DOHH2 (cell line): Measurements from ENCODE around the gene ANGPT4.

ENCODE experiments used
- H3F3A ChIP-seq: fragments of 200-600 bp; sonication (generic), shearing (Covaris generic); 2 replicates; pipeline ENCODE4 v1.6.0; 2016; ENCODE audit warnings: antibody characterized with exemption, mild to moderate bottlenecking; ENCODE audit not compliant: control insufficient read depth, insufficient read depth
- H3K27ac ChIP-seq: fragments of 200-600 bp; sonication (generic); 2 replicates; pipeline ENCODE4 v1.5.1; 2014; ENCODE audit warnings: low read depth, mild to moderate bottlenecking, low read length, moderate library complexity
- H3K27me3 ChIP-seq: fragments of 200-600 bp; sonication (generic); 2 replicates; pipeline ENCODE4 v1.6.1; 2014; ENCODE audit warnings: mild to moderate bottlenecking, low read length, mixed read lengths; ENCODE audit not compliant: control insufficient read depth
- H3K36me3 ChIP-seq: fragments of 200-600 bp; sonication (generic); 2 replicates; pipeline ENCODE4 v1.6.1; 2014; ENCODE audit warnings: mild to moderate bottlenecking, low read length, moderate library complexity, mixed read lengths; ENCODE audit not compliant: control insufficient read depth
- H3K4me1 ChIP-seq: fragments of 200-600 bp; sonication (generic); 2 replicates; pipeline ENCODE4 v1.6.1; 2014; ENCODE audit warnings: mild to moderate bottlenecking, low read length, mixed read lengths; ENCODE audit not compliant: control insufficient read depth
- H3K4me2 ChIP-seq: fragments of 200-600 bp; sonication (generic); 2 replicates; pipeline ENCODE4 v1.6.0; 2014; ENCODE audit warnings: mild to moderate bottlenecking, low read length, moderate library complexity
- H3K4me3 ChIP-seq: fragments of 200-600 bp; sonication (generic); 2 replicates; pipeline ENCODE4 v1.5.1; 2014; ENCODE audit warnings: mild to moderate bottlenecking, low read length, mixed read lengths
- H3K79me2 ChIP-seq: fragments of 200-600 bp; sonication (generic); 2 replicates; pipeline ENCODE4 v1.6.1; 2014; ENCODE audit warnings: mild to moderate bottlenecking, low read length, mixed read lengths; ENCODE audit not compliant: control insufficient read depth
- H3K9me2 ChIP-seq: fragments of 200-600 bp; sonication (generic); replicated peaks from 2 replicates; pipeline ENCODE4 v1.6.1; 2014; ENCODE audit warnings: mild to moderate bottlenecking, low read length, mixed read lengths; ENCODE audit not compliant: control insufficient read depth
- H3K9me3 ChIP-seq: fragments of 200-600 bp; sonication (generic); 2 replicates; pipeline ENCODE4 v1.6.1; 2014; ENCODE audit warnings: antibody characterized with exemption, low read length, mixed read lengths; ENCODE audit not compliant: control insufficient read depth, insufficient read depth
- H4K20me1 ChIP-seq: fragments of 200-600 bp; sonication (generic); 2 replicates; pipeline ENCODE4 v1.6.0; 2014; ENCODE audit warnings: low read depth, mild to moderate bottlenecking, antibody characterized with exemption, low read length, moderate library complexity; ENCODE audit not compliant: control insufficient read depth, insufficient read depth
- EZH2phosphoT487 ChIP-seq: fragments of 200-600 bp; sonication (generic); IDR thresholded peaks from 2 replicates; pipeline ENCODE4 v1.6.1; 2017; ENCODE audit warnings: borderline replicate concordance, mild to moderate bottlenecking, antibody characterized with exemption, low read length, moderate library complexity, mixed read lengths
- TF ChIP-seq, protein P1 (sequence below): fragments of 200-600 bp; sonication (generic); IDR thresholded peaks from one replicate; pipeline ENCODE4 v1.5.1; 2014; ENCODE audit warnings: antibody characterized with exemption, mild to moderate bottlenecking, low read depth, low read length; ENCODE audit not compliant: poor library complexity, severe bottlenecking

Gene ANGPT4

DNA sequence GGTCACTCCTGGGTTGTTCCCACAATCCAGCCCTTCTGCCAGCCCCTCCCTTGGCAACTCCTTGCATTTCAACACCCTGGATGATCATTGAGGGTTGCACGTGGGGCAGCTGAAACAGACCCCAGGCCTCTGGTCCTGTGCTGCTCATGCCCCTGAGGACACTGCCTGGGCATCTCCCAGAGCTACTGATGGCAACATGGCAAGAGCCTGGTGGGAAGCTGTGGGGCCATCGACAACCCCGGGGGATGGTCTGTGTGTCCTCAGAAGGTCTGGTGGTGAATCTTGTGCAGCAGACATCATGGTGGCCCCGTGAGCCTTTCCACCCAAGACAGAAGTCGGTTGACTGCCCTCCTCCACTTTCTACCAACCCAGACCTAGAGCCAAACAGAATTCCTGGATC lies 4.9 kb upstream of the ANGPT4 start:
- Histone ChIP-seq H3K9me3 (no peaks in the 10 kb centered on the region), H3K79me2 (no peaks in the 10 kb centered on the region), H4K20me1 (no peaks in the 10 kb centered on the region), H3K4me2 (no peak overlapping the region), H3K9me2 (no peaks in the 10 kb centered on the region), H3K4me1 (no peaks in the 10 kb centered on the region), H3K36me3 (no peaks in the 10 kb centered on the region), H3K27ac (no peak overlapping the region), H3K4me3 (no peak overlapping the region), H3K27me3 (no peaks in the 10 kb centered on the region), H3F3A (no peaks in the 10 kb centered on the region)
- TF ChIP-seq EZH2phosphoT487: no peak
- TF ChIP-seq, protein P1, sequence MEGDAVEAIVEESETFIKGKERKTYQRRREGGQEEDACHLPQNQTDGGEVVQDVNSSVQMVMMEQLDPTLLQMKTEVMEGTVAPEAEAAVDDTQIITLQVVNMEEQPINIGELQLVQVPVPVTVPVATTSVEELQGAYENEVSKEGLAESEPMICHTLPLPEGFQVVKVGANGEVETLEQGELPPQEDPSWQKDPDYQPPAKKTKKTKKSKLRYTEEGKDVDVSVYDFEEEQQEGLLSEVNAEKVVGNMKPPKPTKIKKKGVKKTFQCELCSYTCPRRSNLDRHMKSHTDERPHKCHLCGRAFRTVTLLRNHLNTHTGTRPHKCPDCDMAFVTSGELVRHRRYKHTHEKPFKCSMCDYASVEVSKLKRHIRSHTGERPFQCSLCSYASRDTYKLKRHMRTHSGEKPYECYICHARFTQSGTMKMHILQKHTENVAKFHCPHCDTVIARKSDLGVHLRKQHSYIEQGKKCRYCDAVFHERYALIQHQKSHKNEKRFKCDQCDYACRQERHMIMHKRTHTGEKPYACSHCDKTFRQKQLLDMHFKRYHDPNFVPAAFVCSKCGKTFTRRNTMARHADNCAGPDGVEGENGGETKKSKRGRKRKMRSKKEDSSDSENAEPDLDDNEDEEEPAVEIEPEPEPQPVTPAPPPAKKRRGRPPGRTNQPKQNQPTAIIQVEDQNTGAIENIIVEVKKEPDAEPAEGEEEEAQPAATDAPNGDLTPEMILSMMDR: no peak

DNA sequence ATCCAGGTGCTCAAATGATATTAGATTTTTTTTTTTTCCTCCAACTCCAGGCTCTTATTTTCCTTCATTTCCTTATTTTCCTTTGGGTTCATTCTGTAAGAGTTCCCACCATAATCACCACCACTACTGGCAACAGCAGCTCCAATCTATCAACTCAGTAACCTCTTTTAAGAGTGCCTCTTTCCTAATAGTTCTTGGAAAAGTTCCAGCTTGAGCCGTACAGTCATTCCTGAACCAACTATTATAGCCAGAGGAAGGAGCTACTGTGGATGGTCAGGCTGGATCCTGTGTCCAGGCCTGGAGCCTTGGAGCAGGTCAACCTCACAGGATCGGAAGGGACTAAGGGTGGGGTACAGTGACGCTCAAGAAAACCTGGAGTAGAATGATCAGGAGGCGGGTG lies 4.2 kb upstream of the ANGPT4 start:
- Histone ChIP-seq H3K36me3 (no peaks in the 10 kb centered on the region), H3K9me3 (no peaks in the 10 kb centered on the region), H4K20me1 (no peaks in the 10 kb centered on the region), H3K79me2 (no peaks in the 10 kb centered on the region), H3F3A (no peaks in the 10 kb centered on the region), H3K27me3 (no peaks in the 10 kb centered on the region), H3K4me2 (no peak overlapping the region), H3K27ac (no peak overlapping the region), H3K4me3 (no peak overlapping the region), H3K4me1 (no peaks in the 10 kb centered on the region), H3K9me2 (no peaks in the 10 kb centered on the region)
- TF ChIP-seq, protein P1: no peak
- TF ChIP-seq EZH2phosphoT487: no peak

DNA sequence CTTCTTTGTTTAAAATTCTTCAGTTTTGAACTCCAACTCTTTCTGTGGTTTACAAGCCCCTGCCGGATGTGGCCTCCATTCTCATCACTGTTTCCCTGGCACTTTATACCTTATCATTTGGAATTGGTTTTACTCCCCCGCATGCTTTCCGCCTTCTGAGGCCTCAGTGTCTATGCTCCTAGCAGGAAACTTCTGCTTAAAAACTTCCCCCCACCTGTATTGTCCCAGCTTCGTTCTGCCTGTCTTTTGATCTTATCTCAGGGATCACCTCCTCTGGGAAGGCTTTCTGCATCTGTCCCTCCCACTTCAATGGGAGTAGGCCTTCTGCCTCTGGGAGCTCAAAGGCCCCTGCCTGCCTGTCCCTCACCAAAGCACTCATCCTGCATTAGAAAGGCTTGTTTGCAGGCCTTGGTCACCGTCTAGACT lies 3.4 kb upstream of the ANGPT4 start:
- no peak overlapping the region for H3K4me2 ChIP-seq
- no peak for TF ChIP-seq EZH2phosphoT487
- TF ChIP-seq, protein P1: no peak
- H3F3A ChIP-seq: no peaks in the 10 kb centered on the region

DNA sequence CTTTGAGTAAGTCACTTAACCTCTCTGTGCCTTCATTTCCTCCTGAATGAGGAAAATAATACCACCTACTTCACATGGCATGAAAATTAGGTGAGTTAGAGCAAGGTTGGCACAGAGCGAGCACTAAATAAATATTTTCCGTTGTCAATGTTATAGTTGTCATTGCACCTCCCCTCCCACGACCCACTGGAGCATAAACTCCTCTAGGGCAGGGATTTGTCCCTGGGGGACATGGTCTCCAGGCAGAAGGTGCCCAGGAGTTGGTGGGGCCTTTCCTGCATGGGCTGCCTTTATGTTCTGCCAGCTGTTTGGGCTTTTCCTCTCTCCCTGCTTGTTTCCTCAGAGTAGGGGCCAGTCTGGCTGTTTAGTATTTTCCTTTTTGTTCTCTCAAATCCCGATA lies 1.3 kb upstream of the ANGPT4 start:
- Histone ChIP-seq H3K36me3 (no peaks in the 10 kb centered on the region), H3K79me2 (no peaks in the 10 kb centered on the region), H3K4me3 (no peak overlapping the region), H3F3A (no peaks in the 10 kb centered on the region), H3K27me3 (no peaks in the 10 kb centered on the region), H4K20me1 (no peaks in the 10 kb centered on the region), H3K9me3 (no peaks in the 10 kb centered on the region), H3K9me2 (no peaks in the 10 kb centered on the region), H3K4me2 (no peak overlapping the region), H3K27ac (no peak overlapping the region), H3K4me1 (no peaks in the 10 kb centered on the region)
- TF ChIP-seq, protein P1: no peak
- no peak for TF ChIP-seq EZH2phosphoT487

More for the DNA sequence above, 3.4 kb upstream of the ANGPT4 start:
- Histone ChIP-seq H3K27me3 (no peaks in the 10 kb centered on the region), H4K20me1 (no peaks in the 10 kb centered on the region), H3K4me3 (no peak overlapping the region), H3K27ac (no peak overlapping the region), H3K36me3 (no peaks in the 10 kb centered on the region), H3K9me3 (no peaks in the 10 kb centered on the region), H3K9me2 (no peaks in the 10 kb centered on the region), H3K79me2 (no peaks in the 10 kb centered on the region), H3K4me1 (no peaks in the 10 kb centered on the region)
